ENCODE results near the gene DSCAML1. TPM values are rescaled to one million over a fixed set of nuclear protein-coding genes. Genes with fewer than 3 reads are reported as not detected.
"Not testable (repeated sequence)": the region's sequence is repeated elsewhere in the genome, so short reads cannot be mapped to it uniquely, and the experiment has no call there.

The DSCAML1 gene
- polyA plus RNA-seq, 3 donors, result 0.13 to 0.46 (median 0.34) TPM

DNA sequence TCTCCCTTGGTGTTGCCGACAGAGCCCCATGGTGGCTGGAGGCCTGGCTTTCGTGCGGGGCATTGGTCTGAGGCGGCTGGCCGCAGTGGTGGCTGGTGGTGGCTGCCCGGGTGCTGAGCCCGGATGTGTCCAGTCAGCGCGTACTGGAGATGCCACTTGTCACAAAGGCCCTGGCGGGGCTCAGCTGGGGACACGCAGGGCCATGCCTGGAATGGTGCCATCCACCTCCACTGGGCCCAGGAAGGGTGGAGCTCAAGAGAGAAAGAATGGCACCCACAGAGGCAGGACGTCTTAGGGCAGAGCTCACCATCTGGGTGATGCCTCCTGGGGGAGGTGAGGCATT lies 376.9 kb downstream of the DSCAML1 start:
- no peak overlapping the region for H3K27ac ChIP-seq (ENCODE audit: low read depth, low read length)
- 85 to 90% (median 90%) methylated on average over 12 of the region's 12 CpGs for WGBS, 3 donors

DNA sequence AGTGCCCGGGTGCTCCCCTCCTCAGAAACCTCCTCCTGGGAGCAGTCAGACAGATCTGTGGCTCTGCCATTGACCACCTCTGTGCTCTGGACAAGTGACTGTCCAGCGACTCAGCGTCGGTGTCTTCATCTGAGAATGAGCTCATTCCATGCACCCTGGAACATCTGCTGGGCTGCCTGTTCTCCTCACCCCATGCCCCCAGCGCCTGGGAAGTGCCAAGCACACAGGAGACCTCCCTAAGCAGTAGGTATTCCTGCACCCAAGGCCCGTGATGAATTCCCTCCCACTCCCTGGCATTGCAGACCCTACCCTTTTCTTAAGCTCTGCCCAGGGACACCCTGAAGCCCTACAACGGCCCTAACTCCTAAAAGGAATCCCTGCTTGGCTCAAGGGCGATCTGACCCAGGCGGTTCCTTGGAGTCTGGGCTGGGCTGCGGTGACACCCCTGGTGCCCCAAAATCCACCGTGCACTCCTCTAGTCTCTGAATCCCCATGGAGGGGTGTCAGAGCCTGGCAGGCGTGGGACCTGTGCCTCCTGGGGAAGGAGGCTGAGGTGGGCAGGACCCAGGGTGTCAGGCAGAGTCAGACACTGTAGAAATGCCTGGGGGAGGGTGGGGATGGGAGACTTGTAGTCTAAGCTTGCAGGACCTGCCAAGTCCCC lies 377.4 kb downstream of the DSCAML1 start:
- 80 to 88% (median 81%) methylated on average over 12 of the region's 12 CpGs for WGBS, 3 donors
- H3K27ac ChIP-seq (ENCODE audit: low read depth, low read length), result no peak overlapping the region

DNA sequence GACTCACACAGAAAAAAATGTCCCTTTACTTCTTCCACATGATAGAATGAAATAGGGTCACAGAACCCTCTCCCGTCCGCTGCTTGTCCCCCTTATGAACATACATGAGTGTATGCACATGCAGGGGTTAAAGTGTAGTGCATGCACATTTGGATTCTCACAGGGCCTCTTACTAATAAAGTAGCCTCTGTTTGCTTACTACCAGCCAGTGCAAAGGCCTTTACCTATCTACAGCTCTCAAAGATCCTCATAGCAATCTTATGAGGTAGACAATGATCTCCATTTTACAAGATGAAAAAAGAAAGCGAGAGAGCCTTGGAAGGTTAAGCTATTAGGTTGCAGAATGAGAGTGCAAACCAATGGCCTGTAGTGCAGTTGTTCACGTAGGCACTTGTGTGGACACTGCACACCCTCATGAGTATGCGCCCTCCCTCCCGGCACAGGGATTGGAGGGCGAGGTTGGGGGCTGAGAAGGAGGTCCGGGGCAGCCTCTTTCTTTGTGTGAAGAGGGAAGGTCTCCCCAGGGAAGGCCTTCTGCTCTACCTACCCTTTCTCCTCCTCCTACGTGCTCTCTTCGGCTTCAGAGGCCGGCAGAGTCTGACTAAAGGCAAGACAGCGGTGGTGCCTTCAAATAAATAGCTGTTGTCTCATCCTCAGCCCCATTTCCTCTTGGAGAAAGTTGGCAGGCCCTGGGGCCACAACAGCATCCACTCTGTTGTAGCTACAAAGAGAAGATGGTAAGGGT lies 378.1 kb downstream of the DSCAML1 start:
- H3K27ac ChIP-seq (ENCODE audit: low read depth, low read length), result no peak overlapping the region
- 79 to 92% (median 88%) methylated on average over 12 of the region's 12 CpGs for WGBS, 3 donors

DNA sequence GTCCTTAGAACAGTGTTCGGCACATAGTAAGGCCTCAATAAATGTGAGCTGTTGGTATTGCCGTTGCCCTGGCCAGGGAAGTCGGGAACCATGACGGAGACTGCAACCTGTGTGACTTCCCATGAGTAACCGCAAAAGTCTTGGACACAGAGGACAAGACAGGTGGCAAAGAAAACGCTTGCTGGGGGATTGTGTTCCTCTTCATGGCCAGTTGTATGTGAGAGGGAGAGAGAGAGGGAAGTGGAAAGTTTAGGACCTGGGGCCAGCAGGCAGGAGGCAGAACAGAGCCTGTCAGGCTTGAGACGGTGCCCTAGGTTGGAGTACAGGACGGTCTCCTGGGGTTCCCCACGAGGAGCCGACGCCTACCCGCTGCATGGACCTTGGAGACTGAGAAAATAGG lies 379.2 kb downstream of the DSCAML1 start:
- no peak overlapping the region for H3K27ac ChIP-seq (ENCODE audit: low read depth, low read length)
- WGBS, 3 donors, result 71 to 84% (median 83%) methylated on average over 10 to 12 of the region's 12 CpGs

GRCh38 chr11:117417342-117417741 lies 379.7 kb downstream of the DSCAML1 start:
- WGBS, 3 donors, result 53 to 64% (median 59%) methylated on average over 6 of the region's 6 CpGs
- no peak overlapping the region for H3K27ac ChIP-seq (ENCODE audit: low read depth, low read length)

GRCh38 chr11:117415358-117415896 lies 381.6 kb downstream of the DSCAML1 start:
- H3K27ac ChIP-seq (ENCODE audit: low read depth, low read length), result no peak overlapping the region
- 77 to 82% (median 80%) methylated on average over 8 of the region's 8 CpGs for WGBS, 3 donors

GRCh38 chr11:117414724-117415123 lies 382.3 kb downstream of the DSCAML1 start:
- H3K27ac ChIP-seq (ENCODE audit: low read depth, low read length), result no peak overlapping the region
- 90 to 96% (median 93%) methylated on average over 6 of the region's 6 CpGs for WGBS, 3 donors

DNA sequence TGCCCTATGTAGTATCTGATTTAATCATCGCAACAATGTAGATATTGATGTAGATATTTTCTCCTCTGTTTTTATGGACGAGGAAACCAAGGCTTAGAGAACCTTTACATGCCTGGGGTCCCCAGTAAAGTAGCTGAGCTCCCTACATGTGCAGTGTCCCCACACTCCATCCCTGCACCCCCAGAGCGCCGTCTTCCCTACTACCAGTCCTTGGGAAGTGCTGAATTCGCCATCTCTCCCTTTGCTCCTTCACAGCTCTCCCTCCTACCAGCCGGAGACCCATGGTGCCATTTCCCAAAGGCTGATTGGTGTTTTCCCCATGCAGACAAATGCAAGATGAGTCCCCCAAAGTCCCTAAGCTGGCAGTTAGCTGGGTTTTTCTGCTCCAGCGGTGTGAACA lies 383.4 kb downstream of the DSCAML1 start:
- 96 to 98% (median 97%) methylated on average over 7 of the region's 7 CpGs for WGBS, 3 donors
- H3K27ac ChIP-seq (ENCODE audit: low read depth, low read length), result no peak overlapping the region

- WGBS, 3 donors, result 87 to 93% (median 93%) methylated on average over 8 of the region's 8 CpGs
- no peak overlapping the region for H3K27ac ChIP-seq (ENCODE audit: low read depth, low read length)
Measured at GRCh38 chr11:117412653-117413275, 384.3 kb downstream of the DSCAML1 start.

DNA sequence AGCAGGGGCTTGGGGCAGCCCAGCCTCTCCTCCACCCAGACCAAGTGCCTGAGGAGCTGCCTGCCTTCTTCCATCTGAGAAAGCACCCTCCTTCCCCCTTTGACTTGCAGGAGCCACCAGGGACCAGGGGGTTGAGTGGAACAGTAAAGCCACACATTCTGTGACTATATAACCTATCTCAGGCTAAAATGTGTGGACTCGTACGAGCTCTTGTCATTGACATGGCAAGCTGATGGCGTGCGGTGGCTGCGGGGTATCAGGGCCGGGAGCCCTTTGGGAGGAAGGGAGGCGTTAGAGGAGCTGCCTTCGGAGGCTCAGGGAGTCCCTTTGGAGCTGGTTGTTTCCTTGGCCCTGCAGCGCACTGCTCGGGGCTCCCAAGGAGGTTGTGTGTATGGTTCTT lies 384.8 kb downstream of the DSCAML1 start:
- no peak overlapping the region for H3K27ac ChIP-seq (ENCODE audit: low read depth, low read length)
- 81 to 94% (median 84%) methylated on average over 8 to 10 of the region's 10 CpGs for WGBS, 3 donors

DNA sequence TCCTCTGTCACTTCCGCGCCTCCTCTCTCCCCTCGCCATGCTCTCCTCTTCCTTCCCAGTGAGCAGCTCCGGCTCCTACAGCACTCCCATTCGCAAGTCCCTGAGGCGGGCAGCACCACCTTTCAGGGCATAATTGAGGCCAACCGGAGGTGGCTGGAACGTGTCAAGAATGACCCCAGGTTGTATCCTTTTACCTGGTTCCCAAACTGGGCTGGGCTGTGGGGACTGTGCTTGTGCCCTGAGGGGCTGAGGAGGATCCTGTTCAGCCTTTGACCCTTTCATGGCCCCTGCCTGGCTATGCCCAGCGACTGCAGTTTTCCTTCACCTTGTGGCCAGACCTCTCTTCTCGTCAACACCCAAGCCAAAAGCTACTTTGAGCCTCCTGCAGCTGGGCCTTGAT lies 385.3 kb downstream of the DSCAML1 start:
- no peak overlapping the region for H3K27ac ChIP-seq (ENCODE audit: low read depth, low read length)
- 82 to 93% (median 88%) methylated on average over 8 to 10 of the region's 10 CpGs for WGBS, 3 donors

DNA sequence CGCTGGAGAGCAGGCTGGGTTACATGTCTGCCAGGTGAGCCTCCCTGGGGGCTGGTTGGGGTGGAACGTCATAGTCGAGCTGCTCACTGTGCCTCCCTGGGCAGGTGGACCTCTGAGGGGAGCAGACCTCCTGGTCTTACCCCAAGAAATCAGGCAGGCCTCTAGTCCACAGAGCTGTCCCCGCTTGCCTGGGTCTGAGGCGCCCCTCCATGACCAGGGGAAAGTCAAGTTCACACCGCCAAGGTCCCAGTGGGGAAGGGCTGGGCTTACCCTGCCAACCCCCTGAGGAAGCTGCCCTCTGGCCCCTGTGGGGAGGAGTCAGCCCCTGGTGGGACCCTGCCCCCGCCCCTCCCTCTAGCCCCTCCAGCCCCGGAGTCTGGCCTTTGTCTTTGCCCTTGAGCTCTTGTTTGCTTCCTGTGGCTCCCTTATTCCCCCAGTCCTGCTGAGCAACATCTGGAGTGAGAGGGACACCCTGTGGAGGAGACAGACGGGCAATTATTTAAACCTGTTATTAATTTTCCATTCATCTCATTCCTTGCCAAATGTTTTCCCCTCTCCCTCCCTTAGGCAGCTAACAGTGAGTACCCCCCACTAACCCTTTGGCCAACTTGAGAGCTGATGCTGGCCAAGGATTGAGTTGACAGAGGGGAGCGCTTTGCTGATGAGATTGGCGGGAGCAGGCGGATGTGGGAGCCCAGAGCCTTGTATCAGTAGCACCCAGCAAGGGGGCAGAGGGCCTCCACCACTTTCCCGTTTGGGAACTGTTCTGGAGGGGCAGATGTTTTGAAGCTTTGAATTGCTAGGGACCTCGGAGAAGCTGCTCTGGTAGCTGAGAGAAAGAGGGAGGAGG lies 385.9 kb downstream of the DSCAML1 start:
- no peak overlapping the region for H3K27ac ChIP-seq (ENCODE audit: low read depth, low read length)
- 83 to 89% (median 84%) methylated on average over 14 of the region's 14 CpGs for WGBS, 3 donors

- H3K27ac ChIP-seq (ENCODE audit: low read depth, low read length), result no peak overlapping the region
- 88 to 100% (median 94%) methylated on average over 1 of the region's 1 CpG for WGBS, 3 donors
Measured at GRCh38 chr11:117410238-117410637, 386.8 kb downstream of the DSCAML1 start.

DNA sequence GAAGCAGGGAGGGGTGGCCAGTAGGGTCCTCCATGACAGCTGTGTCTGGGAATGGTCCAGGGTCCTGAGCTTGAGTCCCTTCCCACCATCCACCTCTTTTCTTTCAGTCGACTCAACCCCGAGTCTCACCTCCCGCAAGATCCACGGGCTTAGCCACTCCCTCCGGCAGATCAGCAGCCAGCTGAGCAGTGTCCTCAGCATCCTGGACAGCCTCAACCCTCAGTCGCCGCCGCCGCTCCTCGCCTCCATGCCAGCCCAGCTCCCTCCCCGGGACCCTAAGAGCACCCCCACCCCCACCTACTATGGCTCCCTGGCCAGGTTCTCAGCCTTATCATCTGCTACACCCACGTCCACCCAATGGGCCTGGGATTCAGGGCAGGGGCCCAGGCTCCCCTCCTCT lies 387.5 kb downstream of the DSCAML1 start:
- 91 to 94% (median 93%) methylated on average over 12 of the region's 12 CpGs for WGBS, 3 donors

DNA sequence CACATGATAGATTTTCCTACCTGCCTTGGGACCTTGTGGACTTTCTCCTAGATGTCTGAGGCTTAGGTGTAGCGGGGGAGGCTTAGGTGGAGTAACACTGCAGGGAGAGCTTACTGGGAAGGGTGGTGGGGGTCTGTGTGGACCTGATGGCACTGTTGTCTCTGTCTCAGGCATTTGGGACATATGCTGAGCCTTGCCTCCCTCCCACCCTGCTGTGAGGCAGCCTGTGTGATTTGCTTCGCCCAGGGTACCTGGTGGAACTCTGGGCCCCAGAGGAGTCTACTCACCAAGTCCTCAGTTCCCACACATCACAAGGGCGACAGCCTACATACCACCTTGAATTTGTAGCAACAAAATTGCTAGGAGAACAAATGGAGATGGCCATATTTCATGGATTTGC lies 388.7 kb downstream of the DSCAML1 start:
- WGBS, 3 donors, result 95 to 99% (median 98%) methylated on average over 3 of the region's 3 CpGs
- no peak overlapping the region for H3K27ac ChIP-seq (ENCODE audit: low read depth, low read length)

More for the DNA sequence above, 387.5 kb downstream of the DSCAML1 start:
- H3K27ac ChIP-seq (ENCODE audit: low read depth, low read length), result no peak overlapping the region

DNA sequence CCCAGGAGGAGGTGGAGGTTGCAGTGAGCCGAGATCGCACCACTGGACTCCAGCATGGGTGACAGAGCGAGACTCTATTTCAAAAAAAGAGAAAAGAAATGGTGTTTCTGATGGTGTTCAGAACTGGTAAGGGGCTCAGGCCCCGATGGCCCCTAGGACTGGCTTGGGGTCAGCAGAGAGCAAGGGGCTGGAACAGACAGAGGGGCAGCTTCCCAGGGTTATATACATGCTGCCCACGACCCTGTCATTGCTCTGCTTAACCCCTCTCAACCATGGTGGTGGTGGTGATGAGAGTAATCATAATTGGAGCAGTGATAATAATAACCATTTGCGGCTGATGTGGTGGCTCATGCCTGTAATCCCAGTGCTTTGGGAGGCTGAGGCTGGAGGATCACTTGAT lies 390.0 kb downstream of the DSCAML1 start:
- no peak overlapping the region for H3K27ac ChIP-seq (ENCODE audit: low read depth, low read length)
- WGBS, 3 donors, result 94 to 98% (median 98%) methylated on average over 6 of the region's 6 CpGs

DNA sequence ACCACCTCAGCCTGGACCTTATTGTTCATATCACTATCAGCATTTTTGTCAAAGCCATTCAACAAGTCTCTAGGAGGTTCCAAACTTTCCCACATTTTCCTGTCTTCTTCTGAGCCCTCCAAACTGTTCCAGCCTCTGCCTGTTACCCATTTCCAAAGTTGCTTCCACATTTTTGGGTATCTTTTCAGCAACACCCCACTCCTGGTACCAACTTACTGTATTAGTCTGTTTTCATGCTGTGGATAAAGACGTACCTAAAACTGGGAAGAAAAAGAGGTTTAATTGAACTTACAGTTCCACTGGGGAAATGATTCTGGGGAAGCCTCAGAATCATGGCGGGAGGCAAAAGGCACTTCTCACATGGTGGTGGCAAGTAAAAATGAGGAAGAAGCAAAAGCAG lies 391.1 kb downstream of the DSCAML1 start:
- WGBS, 3 donors, result 94 to 100% (median 96%) methylated on average over 2 of the region's 2 CpGs

DNA sequence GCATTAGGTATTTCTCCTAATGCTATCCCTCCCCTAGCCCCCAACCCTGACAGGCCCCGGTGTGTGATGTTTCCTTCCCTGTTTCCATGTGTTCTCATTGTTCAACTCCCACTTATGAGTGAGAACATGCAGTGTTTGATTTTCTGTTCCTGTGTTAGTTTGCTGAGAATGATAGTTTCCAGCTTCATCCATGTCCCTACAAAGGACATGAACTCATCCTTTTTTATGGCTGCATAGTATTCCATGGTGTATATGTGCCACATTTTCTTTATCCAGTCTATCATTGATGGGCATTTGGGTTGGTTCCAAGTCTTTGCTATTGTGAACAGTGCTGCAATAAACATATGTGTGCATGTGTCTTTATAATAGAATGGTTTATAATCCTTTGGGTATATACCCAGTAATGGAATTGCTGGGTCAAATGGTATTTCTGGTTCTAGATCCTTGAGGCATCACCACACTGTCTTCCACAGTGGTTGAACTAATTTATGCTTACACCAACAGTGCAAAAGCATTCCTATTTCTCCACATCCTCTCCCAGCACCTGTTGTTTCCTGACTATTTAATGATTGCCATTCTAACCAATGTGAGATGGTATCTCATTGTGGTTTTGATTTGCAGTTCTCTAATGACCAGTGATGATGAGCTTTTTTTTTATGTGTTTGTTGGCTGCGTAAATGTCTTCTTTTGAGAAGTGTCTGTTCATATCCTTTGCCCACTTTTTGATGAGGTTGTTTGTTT lies 397.7 kb downstream of the DSCAML1 start:
- not testable (repeated sequence) for H3K27ac ChIP-seq (ENCODE audit: low read depth, low read length)
- 95 to 97% (median 97%) methylated on average over 2 of the region's 2 CpGs for WGBS, 3 donors

More for the DNA sequence above, 391.1 kb downstream of the DSCAML1 start:
- H3K27ac ChIP-seq (ENCODE audit: low read depth, low read length), result not testable (repeated sequence)

All from adipose tissue (tissue), 3 donors.